A549 (cell line): ENCODE measurements around the gene ZNF575. TPM values are rescaled to one million over a fixed set of nuclear protein-coding genes. Genes with fewer than 3 reads are reported as not detected.

ENCODE experiments used
- ATAC-seq, 2 experiments: fragments of 200-7000 bp in 1 of 2; fragments of >200 bp in 1 of 2; cut with Nextera tagmentation in 1 of 2; cut with Tn5 transposase in 1 of 2; 3 replicates each; pipeline versions ENCODE4 v1.8.0 to v1.9.1; 2018 to 2020; ENCODE audit warnings: mild to moderate bottlenecking in 1 of 2, moderate library complexity in 1 of 2
- CTCF ChIA-PET: fragments of 300-600 bp; sonication (Branson Sonifier 250); formaldehyde crosslinking; extraction: SDS; loops from one replicate; lab custom pipeline; 2021; ENCODE audit warnings: antibody characterized with exemption, inconsistent platforms; lab: Yijun Ruan, JAX
- POLR2A ChIA-PET: fragments of 350-600 bp; formaldehyde crosslinking; extraction: SDS; loops from one replicate; lab custom pipeline; 2021; ENCODE audit warnings: antibody characterized with exemption, inconsistent platforms; lab: Yijun Ruan, JAX
- DNase-seq, 2 experiments: peaks; one replicate each; pipeline versions ENCODE4 v3.0.0 to v3.0.0-alpha.2; 2011 to 2016; ENCODE audit warnings: low read depth in 1 of 2, low spot score in 1 of 2
- FAIRE-seq: peaks from 2 replicates; lab custom pipeline; 2011; peaks lifted over from hg19 to GRCh38; lab: Jason Lieb, UNC
- H3K27ac ChIP-seq, 2 experiments: fragments of >200 bp; sonication (Bioruptor Twin); formaldehyde crosslinking; 3 replicates each; pipeline ENCODE4 v1.5.1; 2016 to 2017
- H3K4me1 ChIP-seq: fragments of >200 bp; sonication (Bioruptor Twin); formaldehyde crosslinking; 3 replicates; pipeline ENCODE4 v1.6.1; 2016
- H3K4me2 ChIP-seq: fragments of >200 bp; sonication (Bioruptor Twin); formaldehyde crosslinking; 3 replicates; pipeline ENCODE4 v1.6.1; 2016
- H3K4me3 ChIP-seq: fragments of >200 bp; sonication (Bioruptor Twin); formaldehyde crosslinking; 3 replicates; pipeline ENCODE4 v1.5.1; 2016
- H3K9me3 ChIP-seq: fragments of >200 bp; sonication (Bioruptor Twin); formaldehyde crosslinking; 3 replicates; pipeline ENCODE4 v1.6.1; 2016
- ATOH8 ChIP-seq: fragments of 250-450 bp; sonication (Bioruptor Pico); IDR thresholded peaks from 2 replicates; pipeline ENCODE4 v1.5.0; 2020; ENCODE audit warnings: low read depth, mild to moderate bottlenecking, moderate library complexity
- BCL3 ChIP-seq: fragments of >200 bp; sonication (Bioruptor Twin); formaldehyde crosslinking; IDR thresholded peaks from 3 replicates; pipeline ENCODE4 v1.6.1; 2016
- CBX2 ChIP-seq: fragments of 200-600 bp; sonication (generic); IDR thresholded peaks from 2 replicates; pipeline ENCODE4 v1.6.1; 2016; ENCODE audit warnings: low read depth, mild to moderate bottlenecking, borderline replicate concordance
- EHF ChIP-seq: fragments of 250-450 bp; sonication (Bioruptor Pico); IDR thresholded peaks from 2 replicates; pipeline ENCODE4 v1.5.0; 2020; ENCODE audit warnings: mild to moderate bottlenecking
- EP300 ChIP-seq, 2 experiments: fragments of >200 bp; sonication (Bioruptor Twin); formaldehyde crosslinking; IDR thresholded peaks; 2 replicates in 1 of 2; 3 replicates in 1 of 2; pipeline ENCODE4 v1.6.1; 2016 to 2017
- ESRRA ChIP-seq: fragments of 150-350 bp; IDR thresholded peaks from 2 replicates; pipeline ENCODE4 v1.6.1; 2014; ENCODE audit warnings: mild to moderate bottlenecking, low read length, borderline replicate concordance
- HDAC2 ChIP-seq: fragments of 200-600 bp; sonication (generic); IDR thresholded peaks from 2 replicates; pipeline ENCODE4 v1.6.1; 2016
- HES2 ChIP-seq: fragments of >200 bp; sonication (Bioruptor Twin); formaldehyde crosslinking; IDR thresholded peaks from 2 replicates; pipeline ENCODE4 v1.6.1; 2016
- HEYL ChIP-seq: fragments of 250-450 bp; sonication (Bioruptor Pico); IDR thresholded peaks from 2 replicates; pipeline ENCODE4 v1.8.0; 2021; ENCODE audit warnings: mild to moderate bottlenecking, moderate library complexity
- HOXB13 ChIP-seq: fragments of 250-450 bp; sonication (Bioruptor Pico); IDR thresholded peaks from 2 replicates; pipeline ENCODE4 v1.5.0; 2020; ENCODE audit warnings: low read depth, mild to moderate bottlenecking, moderate library complexity
- HOXB5 ChIP-seq: fragments of 250-450 bp; sonication (Bioruptor Pico); IDR thresholded peaks from 2 replicates; pipeline ENCODE4 v1.5.0; 2020; ENCODE audit warnings: mild to moderate bottlenecking, moderate library complexity
- JUN ChIP-seq, 2 experiments: fragments of >200 bp; sonication (Bioruptor Twin); formaldehyde crosslinking; IDR thresholded peaks; 2 replicates in 1 of 2; 3 replicates in 1 of 2; pipeline ENCODE4 v1.6.1; 2016 to 2017
- JUNB ChIP-seq: fragments of >200 bp; sonication (Bioruptor Twin); formaldehyde crosslinking; IDR thresholded peaks from 2 replicates; pipeline ENCODE4 v1.6.1; 2016
- MAZ ChIP-seq: fragments of 150-350 bp; IDR thresholded peaks from 2 replicates; pipeline ENCODE4 v1.6.1; 2014; ENCODE audit warnings: antibody characterized with exemption, low read depth, low read length, borderline replicate concordance
- MYC ChIP-seq: IDR thresholded peaks from 2 replicates; pipeline ENCODE4 v1.6.1; 2012; ENCODE audit warnings: mild to moderate bottlenecking, inconsistent platforms, low read length, improper control_type of control experiment, borderline replicate concordance
- NR3C1 ChIP-seq: fragments of >200 bp; sonication (Bioruptor Twin); formaldehyde crosslinking; IDR thresholded peaks from 3 replicates; pipeline ENCODE4 v1.6.1; 2017
- PBX3 ChIP-seq: IDR thresholded peaks from 2 replicates; pipeline ENCODE4 v1.6.1; 2012
- PHF8 ChIP-seq: fragments of 200-600 bp; sonication (generic); IDR thresholded peaks from 2 replicates; pipeline ENCODE4 v1.6.1; 2016; ENCODE audit warnings: low read depth, mild to moderate bottlenecking, antibody characterized with exemption, moderate library complexity, borderline replicate concordance
- POLR2A ChIP-seq: IDR thresholded peaks from 2 replicates; pipeline ENCODE4 v1.6.1; 2012; ENCODE audit warnings: mild to moderate bottlenecking, low read length
- POLR2AphosphoS2 ChIP-seq: conservative IDR thresholded peaks from 2 replicates; pipeline ENCODE4 v1.6.1; 2012; ENCODE audit warnings: low read length, improper control_type of control experiment, inconsistent platforms
- RAD21 ChIP-seq, 2 experiments: fragments of >200 bp in 1 of 2; sonication (Bioruptor Twin) in 1 of 2; formaldehyde crosslinking in 1 of 2; IDR thresholded peaks in 1 of 2; conservative IDR thresholded peaks in 1 of 2; 2 replicates in 1 of 2; 3 replicates in 1 of 2; pipeline ENCODE4 v1.6.1; 2012 to 2018; ENCODE audit warnings: inconsistent platforms in 1 of 2
- SMC3 ChIP-seq: fragments of >200 bp; sonication (Bioruptor Twin); formaldehyde crosslinking; IDR thresholded peaks from 3 replicates; pipeline ENCODE4 v1.6.1; 2018; ENCODE audit warnings: inconsistent platforms
- SREBF2 ChIP-seq: fragments of 450-650 bp; IDR thresholded peaks from 2 replicates; pipeline ENCODE4 v1.6.1; 2014; ENCODE audit warnings: mild to moderate bottlenecking, moderate library complexity
- TP53 ChIP-seq: fragments of 250-450 bp; sonication (Bioruptor Pico); IDR thresholded peaks from 2 replicates; pipeline ENCODE4 v1.5.0; 2021; ENCODE audit warnings: mild to moderate bottlenecking, moderate library complexity
- ZC3H11A ChIP-seq: fragments of 450-650 bp; IDR thresholded peaks from 2 replicates; pipeline ENCODE4 v1.6.1; 2014; ENCODE audit warnings: antibody characterized with exemption, mild to moderate bottlenecking
- ZSCAN20 ChIP-seq: fragments of 250-450 bp; sonication (Bioruptor Pico); IDR thresholded peaks from 2 replicates; pipeline ENCODE4 v1.8.0; 2022; ENCODE audit warnings: mild to moderate bottlenecking, moderate library complexity
- WGBS: methylation state at CpG from one replicate; pipeline ENCODE4 v1.1.6; 2017; ENCODE audit errors: missing lambda C conversion rate; 5-methylcytosine and 5-hydroxymethylcytosine counted together
- polyA plus RNA-seq, 4 experiments: library from polyadenylated mRNA; depleted of rRNA in 3 of 4; stranded (reverse); fragments of >200 nt; fragmentation: RNase III in 1 of 4; extraction: RNeasy Plus Mini Kit Qiagen cat#74134 plus additional on column Dnase treatment in 1 of 4; gene quantifications; 2 replicates in 3 of 4; 3 replicates in 1 of 4; pipeline ENCODE4 v1.2.3, GENCODE V29; 2011 to 2017

The ZNF575 gene
- polyA plus RNA-seq, 2 of the 4 experiments (the other 2 are of a cell fraction) = 0.09 to 1.5 TPM

GRCh38 chr19:43526884-43527859 lies 5.8 kb upstream of the ZNF575 start, which contains the start of gene ETHE1 (continued):
- 0 out of 3 replicates have a peak, but pooled peaks have one; percentile 22 for TF ChIP-seq SMC3
- 0 out of 3 replicates have a peak, but pooled peaks have one; percentile 56 for TF ChIP-seq BCL3

GRCh38 chr19:43527860-43528622 lies 4.9 kb upstream of the ZNF575 start:
- peaks cover 37% of the 10 kb centered on the region for H3K4me1 ChIP-seq
- FAIRE-seq = no peak
- TF ChIP-seq PBX3 = no peak
- TF ChIP-seq HES2 = no peak
- no peak for TF ChIP-seq HOXB5 (CRISPR knock-in tag)
- no peak for TF ChIP-seq POLR2AphosphoS2
- TF ChIP-seq EP300 (IDR thresholded peaks at IDR 0.05) = no peak
- no peak for TF ChIP-seq HOXB13 (CRISPR knock-in tag)
- TF ChIP-seq, all 56 proteins: peak for 0
- Histone ChIP-seq H3K9me3 (no peaks in the 10 kb centered on the region), H3K4me2 (peak overlapping the region; percentile 80), H3K4me3 (no peak overlapping the region; the same call in 2 of the 3 replicates), H3K27ac (peak overlapping the region in 1 of 2 experiments; percentile 90; a peak in 2 of 6 replicates)
- POLR2A ChIA-PET = interaction anchor here (0.6 kb wide), 1 partner anchor 33 kb away, joined by 3 read pairs; no protein-coding TSS in a partner anchor
- DNase-seq (no peak), ATAC-seq (no peak)
- WGBS = 55% methylated on average over 13 of the region's 13 CpGs
- CTCF ChIA-PET = interaction anchor here (0.6 to 9.8 kb wide), 9 partner anchors 9 to 735 kb away, joined by 3 to 85 read pairs (median 4); no protein-coding TSS in a partner anchor

- DNase-seq (peak in 1 of 2 experiments; percentile 79), ATAC-seq (peak; percentile 45 to 51)
Measured at GRCh38 chr19:43532571-43532961, 422 bp upstream of the ZNF575 start.

More at GRCh38 chr19:43532571-43532961, 422 bp upstream of the ZNF575 start:
- POLR2A ChIA-PET = interaction anchor here (0.6 to 2.6 kb wide), 17 partner anchors 11 to 841 kb away, joined by 3 to 21 read pairs (median 5); partner anchors contain the start of genes IRGQ, PHLDB3, PINLYP and SMG9
- Histone ChIP-seq H3K9me3 (no peaks in the 10 kb centered on the region), H3K27ac (peak overlapping the region; percentile 90 to 93), H3K4me2 (peak overlapping the region; percentile 91), H3K4me1 (peaks cover 19% of the 10 kb centered on the region), H3K4me3 (peak overlapping the region; percentile 57)
- CTCF ChIA-PET = interaction anchor here (0.5 to 15.3 kb wide), 16 partner anchors 9 to 1076 kb away, joined by 3 to 167 read pairs (median 4); partner anchors contain the start of genes IRGQ, PHLDB3 and ZNF576
- FAIRE-seq = no peak
- TF ChIP-seq CBX2 (no peak), POLR2A (peak; percentile 39), ZC3H11A (no peak), EP300 (IDR thresholded peaks at IDR 0.05) (no peak), TP53 (CRISPR knock-in tag) (no peak), SREBF2 (no peak), RAD21 (conservative IDR thresholded peaks at IDR 0.05 in 1 of 2, IDR thresholded peaks at IDR 0.05 in 1 of 2) (no peak), SMC3 (no peak), JUN (IDR thresholded peaks at IDR 0.05) (no peak), PHF8 (no peak), MYC (peak; percentile 20; the same call in 1 of the 2 replicates), HEYL (CRISPR knock-in tag) (no peak), ZSCAN20 (CRISPR knock-in tag) (no peak), MAZ (no peak), JUNB (no peak), EHF (CRISPR knock-in tag) (0 out of 2 replicates have a peak, but pooled peaks have one; percentile 11), ESRRA (no peak), NR3C1 (no peak), ATOH8 (CRISPR knock-in tag) (no peak), HDAC2 (no peak), HOXB13 (CRISPR knock-in tag) (0 out of 2 replicates have a peak, but pooled peaks have one; percentile 53), HOXB5 (CRISPR knock-in tag) (no peak)
- WGBS = 18% methylated on average over 16 of the region's 16 CpGs
